HG02981 (cell line): ENCODE results near the gene CLASP2.
"Not testable (repeated sequence)": the region's sequence is repeated elsewhere in the genome, so short reads cannot be mapped to it uniquely, and the experiment has no call there.

Experiments
- ATAC-seq: cut with Tn5 transposase; IDR thresholded peaks from one replicate; pipeline ENCODE4 v1.9.1; 2021; ENCODE audit warnings: mild to moderate bottlenecking, moderate library complexity; ENCODE audit not compliant: unreplicated experiment

The CLASP2 gene

DNA sequence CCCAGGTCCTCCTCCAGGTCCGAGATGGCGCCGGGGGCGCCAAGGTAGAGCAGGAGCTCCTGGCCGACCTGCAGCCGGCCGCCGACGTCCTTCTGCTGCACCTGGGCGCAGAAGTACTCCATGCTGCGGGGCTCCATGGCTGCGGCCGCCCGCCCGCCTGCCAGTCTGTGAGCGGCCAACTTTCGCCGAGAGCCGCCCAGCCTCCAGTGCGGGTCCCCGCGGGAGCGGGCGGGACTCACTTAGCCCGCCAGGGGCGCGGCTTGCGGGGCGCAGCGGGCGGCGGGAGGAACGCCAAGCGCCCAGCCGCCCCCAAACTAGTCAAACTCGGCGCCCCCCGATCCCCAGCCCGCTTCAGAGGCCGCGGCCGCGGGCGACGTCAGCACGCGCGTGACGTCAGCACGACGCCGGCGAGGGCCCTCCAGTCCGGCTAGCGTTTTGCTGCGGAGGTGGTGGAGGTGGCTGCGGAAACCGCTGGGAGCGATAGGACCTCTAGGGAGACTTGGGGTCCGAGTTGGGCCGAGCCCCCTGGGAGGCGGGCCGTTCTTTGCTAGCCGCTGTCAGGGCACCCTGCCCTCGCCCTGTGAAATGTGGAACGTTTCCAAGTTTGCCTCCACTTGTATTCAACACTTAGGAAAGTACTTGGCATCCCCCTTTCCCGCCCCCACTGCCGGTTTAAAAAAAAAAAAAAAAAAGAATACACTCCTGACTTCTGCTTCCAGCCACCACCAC lies at the start of gene CLASP2:
Gene CLASP2 (minus strand): TSS at position 389 of the 729 bp plus-strand sequence. CDS start 252 bp downstream, at position 137.
- ATAC-seq = peak; percentile 90

DNA sequence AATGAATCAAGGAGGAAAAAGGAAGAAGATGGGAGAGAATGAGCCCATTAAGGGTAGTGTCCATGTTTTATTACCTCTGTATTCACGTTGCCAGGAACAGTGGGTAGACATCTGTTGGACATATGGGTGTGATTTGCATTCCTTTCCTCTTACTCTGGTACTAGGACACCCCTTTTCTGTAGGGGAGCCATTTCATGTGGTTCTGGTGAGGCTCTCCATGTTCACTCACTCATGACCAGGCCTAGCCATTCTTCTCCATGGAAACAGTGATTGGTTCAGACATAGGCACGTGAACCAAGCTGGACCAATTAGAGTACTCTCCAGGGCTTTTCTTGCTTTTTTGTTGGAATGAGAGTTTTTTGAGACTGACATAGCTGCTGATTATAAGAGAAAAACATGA lies 40.8 kb upstream of the CLASP2 start:
- no peak for ATAC-seq

DNA sequence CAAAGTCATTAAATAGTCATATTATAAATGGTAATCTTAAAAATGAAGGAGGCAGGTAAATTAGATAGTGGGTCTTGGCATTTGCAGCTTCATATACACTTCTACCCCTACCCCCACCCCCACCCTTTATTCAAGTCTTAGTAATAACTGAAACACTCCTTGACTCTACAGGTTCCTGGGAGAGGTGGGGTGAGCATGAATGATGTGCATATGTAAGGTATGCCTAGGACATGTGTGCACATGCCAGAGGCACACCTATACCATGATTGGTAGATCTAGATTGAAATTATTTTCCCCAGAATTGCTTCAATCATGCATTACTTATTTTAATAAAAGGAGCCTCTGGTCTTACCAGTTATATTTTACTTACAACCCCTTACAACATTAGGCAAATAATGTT lies 40.2 kb upstream of the CLASP2 start:
- no peak for ATAC-seq

DNA sequence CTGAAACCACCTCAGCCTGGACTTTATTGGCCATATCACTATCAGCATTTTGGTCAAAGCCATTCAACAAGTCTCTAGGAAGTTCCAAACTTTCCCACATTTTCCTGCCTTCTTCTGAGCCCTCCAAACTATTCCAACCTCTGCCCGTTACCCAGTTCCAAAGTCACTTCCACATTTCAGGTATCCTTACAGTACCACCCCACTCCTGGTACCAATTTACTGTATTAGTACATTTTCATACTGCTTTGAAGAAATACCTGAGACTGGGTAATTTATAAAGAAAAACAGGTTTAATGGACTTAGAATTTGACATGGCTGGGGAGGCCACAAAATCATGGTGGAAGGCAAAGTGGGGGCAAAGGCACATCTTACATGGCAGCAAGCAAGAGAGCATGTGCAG lies 36.3 kb upstream of the CLASP2 start:
- ATAC-seq = not testable (repeated sequence)

DNA sequence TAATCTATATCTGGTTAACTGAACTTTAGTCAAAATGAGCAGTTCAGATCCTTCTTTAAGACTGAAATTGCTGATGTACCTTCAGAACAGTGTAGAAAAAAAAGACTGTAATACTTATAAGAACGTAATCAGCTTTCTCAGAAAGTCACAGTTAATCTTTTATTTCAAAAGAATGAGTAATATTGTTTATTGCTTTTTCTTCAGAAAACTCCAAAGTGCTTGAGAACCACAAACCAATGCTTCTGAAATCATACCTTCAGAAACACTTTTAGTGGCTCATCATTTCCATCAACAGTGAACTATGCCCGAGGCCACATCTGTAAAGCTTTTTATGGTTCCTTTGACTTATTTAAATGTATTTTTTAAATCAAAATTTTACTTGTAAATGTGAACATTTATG lies 33.3 kb upstream of the CLASP2 start:
- ATAC-seq = no peak

DNA sequence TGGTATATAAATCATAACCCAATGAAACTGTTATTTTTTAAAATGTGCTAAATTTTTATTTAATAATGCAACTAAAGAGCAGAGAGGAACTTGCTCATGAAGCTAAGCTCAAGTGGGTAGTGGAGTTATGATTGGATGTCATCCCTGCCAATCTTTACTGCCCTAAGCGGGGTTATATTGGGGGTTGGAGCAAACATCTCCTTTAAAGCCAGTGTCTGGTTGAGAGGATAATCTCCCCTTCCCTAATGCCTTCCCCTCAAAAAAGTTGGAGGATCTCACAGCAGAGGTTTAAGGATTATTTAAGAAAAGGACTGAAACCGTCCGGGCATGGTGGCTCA lies 32.1 kb upstream of the CLASP2 start:
- ATAC-seq = no peak

DNA sequence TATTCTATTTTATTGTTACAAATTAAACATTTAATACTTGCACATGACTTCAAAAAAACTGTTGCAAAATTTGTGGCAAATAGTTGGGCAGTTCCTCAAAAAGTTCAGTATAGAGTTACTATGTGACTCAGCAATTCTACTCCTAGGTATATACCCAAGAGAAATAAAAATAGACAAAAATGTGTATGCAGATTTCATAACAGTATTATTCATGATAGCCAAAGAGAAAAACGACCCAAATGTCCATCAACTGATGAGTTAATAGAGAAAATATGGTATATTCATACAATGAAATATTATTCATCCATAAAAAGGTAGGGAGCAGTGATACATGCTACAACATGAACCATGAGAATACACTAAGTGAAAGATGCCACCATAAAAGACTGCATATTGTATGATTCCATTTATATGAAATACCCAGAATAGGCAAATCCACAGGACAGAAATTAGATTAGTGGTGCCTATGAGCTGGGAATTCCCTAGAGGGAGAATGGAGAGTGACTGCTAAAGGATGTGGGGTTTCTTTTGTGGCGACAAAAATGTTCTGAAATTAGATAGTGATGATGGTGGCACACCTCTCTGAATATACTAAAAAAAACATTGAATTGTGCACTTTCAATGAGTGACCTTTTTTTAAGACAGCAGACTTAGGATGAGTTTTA lies 31.6 kb upstream of the CLASP2 start:
- ATAC-seq = no peak

DNA sequence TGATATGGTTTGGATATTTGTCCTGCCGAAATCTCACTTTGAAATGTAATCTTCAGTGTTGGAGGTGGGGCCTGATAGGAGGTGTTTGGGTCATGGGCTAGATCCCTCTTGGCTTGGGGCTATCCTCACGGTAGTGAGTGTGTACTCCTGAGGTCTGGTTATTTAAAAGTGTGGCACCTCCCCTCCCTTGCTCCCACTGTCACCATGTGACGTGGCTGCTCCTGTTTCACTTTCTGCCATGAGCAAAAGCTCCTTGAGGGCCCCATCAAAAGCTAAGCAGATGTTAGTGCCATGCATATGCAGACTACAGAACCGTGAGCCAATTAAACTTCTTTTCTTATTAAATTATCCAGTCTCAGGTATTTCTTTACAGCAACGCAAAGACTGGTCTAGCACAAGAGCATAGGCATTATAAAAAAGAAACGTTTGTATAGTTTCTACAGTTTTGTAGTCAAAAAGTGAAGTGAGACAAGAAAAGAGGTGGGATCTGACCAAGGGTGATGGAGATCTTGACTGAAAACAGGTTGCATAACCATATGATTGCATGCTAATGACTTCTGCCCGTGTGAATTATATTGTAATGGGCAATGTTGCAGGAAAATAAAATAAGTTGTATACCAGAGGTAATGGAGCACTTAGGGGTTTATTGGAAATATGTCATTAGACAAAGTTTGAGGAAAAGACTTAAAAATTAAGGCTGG lies 28.5 kb upstream of the CLASP2 start:
- no peak for ATAC-seq

DNA sequence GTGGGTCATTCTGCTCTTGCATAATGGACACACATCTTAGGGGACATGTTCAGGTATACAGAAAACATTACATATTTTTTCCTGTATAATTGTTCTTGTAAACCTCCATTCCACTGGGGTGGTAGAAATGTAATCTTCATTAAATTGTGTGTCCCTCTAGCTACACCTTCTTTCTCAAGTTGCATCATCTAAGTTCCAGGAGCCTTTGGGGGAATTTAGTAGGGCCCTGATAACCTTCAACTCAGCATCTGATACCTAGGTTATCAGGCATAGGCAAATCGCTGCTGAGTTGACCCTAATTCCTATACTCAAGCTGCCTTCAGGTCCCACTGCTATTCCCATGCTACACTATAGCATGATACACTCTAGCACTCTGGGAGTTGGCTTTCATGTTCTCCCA lies 19.1 kb upstream of the CLASP2 start:
- ATAC-seq = no peak

DNA sequence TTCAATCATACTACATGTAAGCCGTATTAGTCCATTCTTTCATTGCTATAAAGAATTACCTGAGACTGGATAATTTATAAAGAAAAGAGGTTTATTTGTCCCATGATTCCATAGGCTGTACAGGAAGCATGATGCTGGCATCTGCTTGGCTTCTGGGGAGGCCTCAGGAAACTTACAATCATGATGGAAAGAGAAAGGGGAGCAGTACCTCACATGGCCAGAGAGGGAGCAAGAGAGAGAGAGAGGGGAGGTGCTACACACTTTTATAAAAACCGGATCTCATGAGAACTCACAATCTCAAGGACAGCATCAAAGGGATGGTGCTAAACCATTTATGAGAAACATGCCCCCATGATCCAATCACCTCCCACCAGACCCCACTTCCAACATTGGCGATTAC lies 14.3 kb upstream of the CLASP2 start:
- no peak for ATAC-seq

DNA sequence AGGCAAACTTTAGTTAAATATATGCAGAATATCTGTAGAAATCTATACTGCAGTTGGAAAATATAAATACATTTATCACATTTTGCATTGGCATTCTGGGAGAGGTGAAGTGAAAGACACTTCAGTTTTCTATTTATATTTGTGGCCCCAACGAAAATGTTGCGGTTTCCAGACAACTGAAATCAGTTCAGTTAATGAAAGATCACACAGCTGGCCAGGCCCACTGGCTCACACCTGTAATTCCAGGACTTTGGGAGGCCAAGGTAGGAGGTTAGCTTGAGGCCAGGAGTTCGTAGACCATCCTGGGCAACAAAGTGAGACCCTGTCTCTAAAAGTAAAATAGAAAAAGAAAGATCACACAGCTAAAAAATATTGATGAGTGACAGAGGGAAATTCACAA lies 11.9 kb upstream of the CLASP2 start:
- no peak for ATAC-seq

DNA sequence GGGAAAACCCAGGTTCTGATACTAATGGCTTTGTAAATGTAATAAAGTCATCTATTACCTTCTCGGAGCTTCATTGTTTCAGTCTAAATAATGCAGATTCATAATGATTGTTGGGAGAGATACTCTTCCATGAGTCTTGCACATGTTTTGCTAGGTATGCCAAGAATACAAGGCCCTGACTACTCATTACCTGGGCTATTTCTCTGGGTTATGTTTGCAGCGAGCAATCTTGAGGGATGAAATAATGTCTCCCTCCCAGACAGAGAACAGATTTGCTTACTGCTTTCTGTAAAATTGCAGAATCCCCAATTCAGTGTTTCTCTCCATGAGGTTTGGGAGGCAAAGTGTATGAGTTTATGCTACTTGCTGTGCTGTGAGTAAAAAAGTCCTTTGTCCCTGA lies 6.2 kb upstream of the CLASP2 start:
- no peak for ATAC-seq

DNA sequence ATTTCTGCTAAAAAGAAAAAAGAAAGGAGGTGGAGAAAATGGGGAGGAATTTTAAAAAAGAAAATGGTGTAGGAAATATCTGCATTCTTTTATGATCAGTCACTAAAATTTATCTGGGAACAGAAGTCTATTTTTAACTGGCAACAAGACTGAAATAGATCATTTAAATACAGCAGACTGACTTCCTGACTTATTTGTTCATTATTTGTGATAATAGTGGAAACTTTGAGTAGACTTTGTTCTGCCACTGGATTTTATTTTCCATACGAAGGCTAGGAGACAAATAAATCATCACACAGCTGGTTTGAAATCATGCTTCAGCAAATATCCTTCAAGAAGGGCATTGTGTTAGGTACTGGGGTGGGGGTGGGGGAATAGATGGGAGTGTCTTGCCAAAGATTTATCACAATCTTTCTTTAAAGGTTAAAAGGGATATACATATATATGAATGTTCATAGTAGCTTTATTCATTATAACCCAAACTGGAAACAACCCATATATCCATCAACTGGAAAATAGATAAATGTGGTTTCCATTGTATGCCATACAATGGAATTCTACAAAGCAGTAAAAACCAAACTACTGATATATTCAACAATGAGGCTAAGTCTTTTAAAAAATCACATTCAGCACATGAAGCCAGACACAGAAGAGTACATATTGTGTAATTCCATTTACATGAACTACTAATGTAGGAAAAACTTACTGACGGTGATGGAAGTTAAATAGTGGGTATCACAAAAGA lies 4.7 kb upstream of the CLASP2 start:
- ATAC-seq = no peak

DNA sequence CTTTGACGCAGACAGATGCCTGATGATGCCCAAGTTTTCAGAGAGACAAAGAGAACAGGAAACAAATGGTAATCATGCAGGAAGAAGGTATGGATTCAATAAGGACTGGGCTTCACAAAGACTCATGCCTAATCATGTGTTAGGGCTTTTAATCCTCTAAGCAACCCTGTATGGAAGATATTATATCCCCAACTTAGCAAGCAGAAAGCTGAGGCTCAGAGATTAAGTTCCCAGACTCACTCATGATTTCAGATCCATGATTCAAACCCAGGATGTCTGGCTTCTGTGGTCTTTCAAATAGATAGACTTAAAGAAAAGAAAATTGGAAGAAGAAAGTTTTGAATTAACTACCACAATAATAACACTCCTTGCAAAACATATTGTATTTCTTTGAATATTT lies 4.1 kb upstream of the CLASP2 start:
- no peak for ATAC-seq

DNA sequence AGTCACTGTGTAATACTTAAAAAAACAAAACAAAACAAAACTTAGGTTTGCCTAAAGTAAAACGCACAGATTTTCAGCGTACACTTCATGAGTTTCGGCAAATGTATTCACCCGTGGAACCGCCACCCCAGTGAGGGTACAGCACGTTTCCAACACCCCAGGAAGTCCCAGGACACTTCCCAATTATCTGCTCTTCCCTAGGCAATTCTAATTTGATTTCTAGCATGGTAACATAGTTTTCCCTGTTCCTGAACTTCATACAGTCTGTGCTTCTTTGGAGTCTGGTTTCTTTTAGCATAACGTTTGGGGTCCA lies 497 bp upstream of the CLASP2 start:
- no peak for ATAC-seq

DNA sequence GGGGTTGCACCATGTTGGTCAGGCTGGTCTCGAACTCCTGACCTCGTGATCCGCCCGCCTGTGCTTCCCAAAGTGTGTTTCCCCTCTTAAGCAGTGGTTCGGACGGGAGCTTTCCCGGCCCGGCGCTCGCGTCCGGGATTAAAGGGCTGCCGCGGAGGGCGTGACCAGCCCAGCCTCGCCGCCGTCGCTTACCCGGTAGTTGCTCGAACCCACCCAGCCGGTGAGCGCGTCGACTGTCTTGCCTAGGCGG lies 513 bp downstream of the CLASP2 start:
- peak; percentile 67 for ATAC-seq

DNA sequence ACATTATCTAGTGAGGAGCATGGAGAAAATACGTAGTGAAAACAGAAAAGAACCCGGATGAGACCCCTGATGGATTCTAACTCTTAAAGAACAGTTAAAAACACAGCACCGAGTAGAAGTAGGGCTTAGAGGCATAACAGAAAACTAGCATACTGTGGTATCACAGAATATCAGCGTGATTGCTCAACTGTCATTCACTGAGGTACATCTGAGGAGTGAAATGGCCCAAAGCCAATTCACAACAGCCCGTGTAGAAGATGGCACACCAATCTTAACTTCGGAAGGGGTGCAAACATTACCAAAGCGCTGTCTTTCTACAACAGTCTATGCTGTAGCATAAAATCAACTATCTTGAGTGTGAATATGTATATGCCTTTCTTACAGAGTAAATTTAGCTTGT lies 1.8 kb downstream of the CLASP2 start:
- ATAC-seq = no peak

DNA sequence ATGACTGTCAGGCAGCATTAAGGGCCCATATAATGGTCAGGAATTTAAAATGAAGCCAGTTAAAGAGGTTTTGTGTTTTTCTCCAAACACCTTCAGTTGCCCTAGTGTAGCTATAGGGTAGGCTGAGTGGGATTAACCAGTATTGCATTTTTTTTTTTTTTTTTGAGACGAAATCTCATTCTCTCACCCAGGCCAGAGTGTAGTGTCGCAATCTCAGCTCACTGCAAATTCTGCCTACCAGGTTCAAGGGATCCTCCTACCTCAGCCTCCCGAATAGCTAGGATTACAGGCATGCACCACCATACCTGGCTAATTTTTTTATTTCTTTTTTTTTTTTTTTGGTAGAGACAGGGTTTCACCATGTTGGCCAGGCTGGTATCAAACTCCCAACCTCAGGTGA lies 7.0 kb downstream of the CLASP2 start:
- ATAC-seq = no peak

DNA sequence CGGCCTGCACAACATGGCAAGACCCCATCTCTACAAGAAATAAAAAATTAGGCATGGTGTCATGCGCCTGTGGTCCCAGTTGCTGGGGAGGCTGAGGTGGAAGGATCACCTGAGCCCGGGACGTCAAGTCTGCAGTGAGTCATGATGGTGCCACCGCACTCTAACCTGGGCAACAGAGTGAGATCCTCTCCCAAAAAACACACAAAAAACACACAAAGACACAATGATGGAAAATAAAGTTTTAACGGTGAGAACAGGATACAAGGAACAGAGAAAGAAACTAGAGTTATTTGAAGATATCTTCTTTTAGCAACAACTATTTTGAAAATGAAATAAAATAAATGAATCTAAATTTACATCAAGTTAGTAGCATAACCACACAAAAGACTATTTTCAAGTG lies 12.0 kb downstream of the CLASP2 start:
- ATAC-seq = no peak

DNA sequence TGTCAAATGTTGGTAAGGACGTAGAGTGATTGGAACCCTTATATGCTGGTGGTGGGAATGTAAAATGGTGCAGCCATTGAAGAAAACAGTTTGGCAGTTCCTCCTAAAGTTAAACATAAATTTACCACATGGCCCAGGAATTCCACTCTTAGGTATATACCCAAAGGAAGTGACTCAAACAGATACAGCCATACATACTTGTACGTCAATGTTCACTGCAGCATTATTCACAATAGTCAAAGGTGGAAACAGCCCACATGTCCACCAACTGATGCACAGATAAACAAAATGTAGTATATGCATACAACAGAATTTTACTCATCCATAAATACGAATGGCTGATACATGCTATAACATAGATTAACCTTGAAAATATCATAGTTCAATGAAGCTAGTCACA lies 13.2 kb downstream of the CLASP2 start:
- no peak for ATAC-seq

DNA sequence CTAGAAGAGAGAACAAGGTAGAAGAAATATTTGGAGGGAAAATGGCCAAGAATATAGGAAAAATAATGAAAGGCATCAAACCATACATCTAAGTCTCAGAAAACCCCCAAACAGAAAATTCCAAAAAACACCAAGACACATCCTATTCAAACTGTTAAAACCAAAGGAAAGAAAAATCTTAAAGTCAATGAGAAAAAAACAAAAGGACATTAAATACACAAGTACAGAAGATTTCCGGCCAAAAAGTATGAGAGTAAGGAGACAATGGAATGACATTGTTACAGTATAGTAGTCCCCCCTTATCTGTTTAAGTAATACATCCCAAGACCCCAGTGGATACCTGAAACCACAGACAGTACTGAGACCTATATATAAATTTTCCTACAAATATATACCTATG lies 18.8 kb downstream of the CLASP2 start:
- no peak for ATAC-seq

DNA sequence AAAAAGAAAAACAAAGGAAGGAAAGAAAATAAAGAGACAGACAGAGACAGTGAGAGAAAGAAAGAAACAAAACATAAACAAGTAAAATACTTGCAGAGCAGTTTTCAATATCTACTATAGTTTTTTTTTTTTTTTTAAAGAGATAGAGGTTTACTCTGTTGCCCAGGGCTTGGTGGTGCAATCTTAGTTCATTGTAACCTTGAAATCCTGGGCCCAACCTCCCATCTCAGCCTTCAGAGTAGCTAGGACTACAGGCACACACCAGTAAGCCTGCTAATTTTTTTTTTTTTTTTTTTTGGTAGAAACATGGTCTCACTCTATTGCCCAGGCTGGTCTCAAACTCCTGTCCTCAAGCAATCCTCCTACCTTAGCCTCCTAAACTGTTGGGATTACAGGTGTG lies 23.1 kb downstream of the CLASP2 start:
- no peak for ATAC-seq
